Mesendoderm (in vitro differentiated cells): Measurements from ENCODE around the gene ABHD6.

Experiments
- DNase-seq: peaks from one replicate; pipeline ENCODE4 v3.0.0; 2013
- H2AK5ac ChIP-seq: 2 replicates; pipeline ENCODE4 v1.6.1; 2013; ENCODE audit warnings: low read length, inconsistent platforms
- H2BK120ac ChIP-seq: 2 replicates; pipeline ENCODE4 v1.6.1; 2013; ENCODE audit warnings: low read depth, mild to moderate bottlenecking, low read length, moderate library complexity, mixed read lengths
- H2BK15ac ChIP-seq: replicated peaks from 2 replicates; pipeline ENCODE4 v1.6.1; 2013; ENCODE audit warnings: low read depth, mild to moderate bottlenecking, moderate library complexity
- H2BK5ac ChIP-seq: 2 replicates; pipeline ENCODE4 v1.6.1; 2013; ENCODE audit warnings: low read length, inconsistent platforms
- H3K18ac ChIP-seq: 2 replicates; pipeline ENCODE4 v1.6.1; 2013; ENCODE audit warnings: mild to moderate bottlenecking, low read length, mixed read lengths
- H3K23ac ChIP-seq: one replicate; pipeline ENCODE4 v1.6.1; 2013; ENCODE audit warnings: low read length
- H3K27ac ChIP-seq: 2 replicates; pipeline ENCODE4 v1.5.1; 2013; ENCODE audit warnings: low read depth, mild to moderate bottlenecking, inconsistent platforms, low read length, moderate library complexity
- H3K27me3 ChIP-seq: 2 replicates; pipeline ENCODE4 v1.6.1; 2013; ENCODE audit warnings: low read length, control low read depth, mild to moderate bottlenecking, inconsistent platforms; ENCODE audit not compliant: insufficient read depth, poor library complexity
- H3K36me3 ChIP-seq: 2 replicates; pipeline ENCODE4 v1.6.1; 2013; ENCODE audit warnings: low read length, inconsistent platforms; ENCODE audit not compliant: control insufficient read depth, insufficient read depth
- H3K4ac ChIP-seq: one replicate; pipeline ENCODE4 v1.6.1; 2013; ENCODE audit warnings: low read depth, mild to moderate bottlenecking, low read length, moderate library complexity
- H3K4me1 ChIP-seq: 2 replicates; pipeline ENCODE4 v1.6.1; 2013; ENCODE audit warnings: low read depth, low read length, inconsistent platforms; ENCODE audit not compliant: control insufficient read depth
- H3K4me2 ChIP-seq: 2 replicates; pipeline ENCODE4 v1.6.1; 2013; ENCODE audit warnings: low read length
- H3K4me3 ChIP-seq: 2 replicates; pipeline ENCODE4 v1.5.1; 2013; ENCODE audit warnings: mild to moderate bottlenecking, low read length
- H3K56ac ChIP-seq: one replicate; pipeline ENCODE4 v1.6.1; 2013; ENCODE audit warnings: low read length
- H3K79me1 ChIP-seq: 2 replicates; pipeline ENCODE4 v1.6.1; 2013; ENCODE audit warnings: low read length, inconsistent platforms
- H3K79me2 ChIP-seq: 2 replicates; pipeline ENCODE4 v1.6.1; 2013; ENCODE audit warnings: mild to moderate bottlenecking, low read length; ENCODE audit not compliant: control insufficient read depth, insufficient read depth
- H3K9ac ChIP-seq: 2 replicates; pipeline ENCODE4 v1.6.1; 2013; ENCODE audit warnings: low read length, inconsistent platforms
- H4K5ac ChIP-seq: one replicate; pipeline ENCODE4 v1.6.1; 2013; ENCODE audit warnings: low read length
- H4K8ac ChIP-seq: one replicate; pipeline ENCODE4 v1.6.1; 2013; ENCODE audit warnings: low read depth, mild to moderate bottlenecking, control low read depth, low read length, moderate library complexity
- WGBS: extraction: QIAGEN DNeasy Blood & Tissue Kit; methylation state at CpG from one replicate; pipeline ENCODE4 v1.1.7; 2013; ENCODE audit warnings: low lambda C conversion rate, missing lambda C conversion rate; ENCODE audit not compliant: insufficient coverage; ENCODE audit errors: extremely low coverage; 5-methylcytosine and 5-hydroxymethylcytosine counted together

Gene ABHD6

GRCh38 chr3:58299075-58299474 is 61.5 kb downstream of the ABHD6 start:
- no peak for DNase-seq
- no peak overlapping the region for H4K5ac ChIP-seq
- no peaks in the 10 kb centered on the region for H3K79me2 ChIP-seq
- H3K27ac ChIP-seq = no peak overlapping the region
- no peak overlapping the region for H3K18ac ChIP-seq
- no peak overlapping the region for H2BK120ac ChIP-seq
- no peaks in the 10 kb centered on the region for H3K36me3 ChIP-seq
- no peaks in the 10 kb centered on the region for H3K4me1 ChIP-seq
- H2AK5ac ChIP-seq = no peak overlapping the region
- no peak overlapping the region for H2BK5ac ChIP-seq
- no peak overlapping the region for H3K4ac ChIP-seq
- H3K79me1 ChIP-seq = no peaks in the 10 kb centered on the region
- no peak overlapping the region for H2BK15ac ChIP-seq
- WGBS = no CpG with 5 or more reads among the region's 2 CpGs
- no peak overlapping the region for H3K9ac ChIP-seq
- no peak overlapping the region for H3K56ac ChIP-seq
- no peak overlapping the region for H3K23ac ChIP-seq
- no peak overlapping the region for H3K4me2 ChIP-seq
- H3K4me3 ChIP-seq = no peak overlapping the region
- no peaks in the 10 kb centered on the region for H3K27me3 ChIP-seq
- no peak overlapping the region for H4K8ac ChIP-seq

- Histone ChIP-seq H3K4me2 (no peak overlapping the region), H4K5ac (no peak overlapping the region), H2BK5ac (no peak overlapping the region), H3K27me3 (no peaks in the 10 kb centered on the region), H3K79me2 (no peaks in the 10 kb centered on the region), H2BK15ac (no peak overlapping the region), H3K23ac (no peak overlapping the region), H3K36me3 (no peaks in the 10 kb centered on the region), H3K27ac (no peak overlapping the region), H3K56ac (no peak overlapping the region), H3K9ac (no peak overlapping the region), H3K4me1 (no peaks in the 10 kb centered on the region), H2AK5ac (no peak overlapping the region), H4K8ac (no peak overlapping the region), H3K18ac (no peak overlapping the region), H3K4ac (no peak overlapping the region), H3K79me1 (no peaks in the 10 kb centered on the region), H2BK120ac (no peak overlapping the region), H3K4me3 (no peak overlapping the region)
- peak; percentile 32 for DNase-seq
- no CpG with 5 or more reads among the region's 8 CpGs for WGBS
Observed at GRCh38 chr3:58299839-58300516, 62.4 kb downstream of the ABHD6 start.

- H3K4ac ChIP-seq = peak within 1 kb of the TSS; percentile 77
- no peak within 1 kb of the TSS for H2BK120ac ChIP-seq
- H2BK5ac ChIP-seq = no peak within 1 kb of the TSS
- no peak within 1 kb of the TSS for H4K5ac ChIP-seq
- no peaks in the 10 kb centered on the region for H3K27me3 ChIP-seq
- no peak within 1 kb of the TSS for H4K8ac ChIP-seq
- H2BK15ac ChIP-seq = no peak within 1 kb of the TSS
- H3K79me1 ChIP-seq = peaks cover 18% of the 10 kb centered on the region
- whole genome bisulfite sequencing = no CpG with 5 or more reads among the region's 71 CpGs
- H2AK5ac ChIP-seq = no peak within 1 kb of the TSS
- H3K9ac ChIP-seq = peak within 1 kb of the TSS; percentile 88
- H3K79me2 ChIP-seq = peaks cover 31% of the 10 kb centered on the region
- peak within 1 kb of the TSS; percentile 10 for H3K18ac ChIP-seq
- H3K27ac ChIP-seq = peak within 1 kb of the TSS; percentile 49
- H3K4me2 ChIP-seq = peak within 1 kb of the TSS; percentile 88
- no peaks in the 10 kb centered on the region for H3K4me1 ChIP-seq
- no peaks in the 10 kb centered on the region for H3K36me3 ChIP-seq
- peak; percentile 98 for DNase-seq
- H3K23ac ChIP-seq = no peak within 1 kb of the TSS
- peak within 1 kb of the TSS; percentile 87 for H3K56ac ChIP-seq
- peak within 1 kb of the TSS; percentile 77 for H3K4me3 ChIP-seq
Observed at GRCh38 chr3:58305882-58306711, 68.5 kb downstream of the ABHD6 start, which contains the start of the genes HTD2 and RPP14. Gene HTD2, plus strand, starts transcription at chr3:58306520. Its CDS starts 11,094 bp downstream, at chr3:58317614. Gene RPP14, plus strand, starts transcription at chr3:58306245. Its CDS starts 4,085 bp downstream, at chr3:58310330.

- H3K79me2 ChIP-seq = peaks cover 31% of the 10 kb centered on the region
- H3K4me1 ChIP-seq = no peaks in the 10 kb centered on the region
- H3K4ac ChIP-seq = no peak overlapping the region
- no peak overlapping the region for H3K18ac ChIP-seq
- no peak overlapping the region for H4K8ac ChIP-seq
- no peaks in the 10 kb centered on the region for H3K27me3 ChIP-seq
- peak overlapping the region; percentile 87 for H3K56ac ChIP-seq
- H3K4me3 ChIP-seq = no peak overlapping the region
- H2BK15ac ChIP-seq = no peak overlapping the region
- peaks cover 1% of the 10 kb centered on the region for H3K36me3 ChIP-seq
- no peak overlapping the region for H2BK5ac ChIP-seq
- DNase-seq = peak; percentile 57
- no CpG with 5 or more reads among the region's 10 CpGs for WGBS
- no peak overlapping the region for H2AK5ac ChIP-seq
- no peak overlapping the region for H2BK120ac ChIP-seq
- H3K23ac ChIP-seq = no peak overlapping the region
- H3K9ac ChIP-seq = peak overlapping the region; percentile 88
- peak overlapping the region; percentile 88 for H3K4me2 ChIP-seq
- H3K79me1 ChIP-seq = peaks cover 18% of the 10 kb centered on the region
- H4K5ac ChIP-seq = no peak overlapping the region
- no peak overlapping the region for H3K27ac ChIP-seq
Observed at GRCh38 chr3:58307639-58308215, 70.1 kb downstream of the ABHD6 start.

GRCh38 chr3:58308728-58309127 is 71.1 kb downstream of the ABHD6 start:
- H3K18ac ChIP-seq = no peak overlapping the region
- peaks cover 1% of the 10 kb centered on the region for H3K36me3 ChIP-seq

More at GRCh38 chr3:58308728-58309127, 71.1 kb downstream of the ABHD6 start:
- Histone ChIP-seq H3K9ac (no peak overlapping the region), H3K56ac (no peak overlapping the region), H3K4ac (no peak overlapping the region), H3K23ac (no peak overlapping the region), H3K27me3 (no peaks in the 10 kb centered on the region), H3K4me1 (no peaks in the 10 kb centered on the region), H3K27ac (no peak overlapping the region), H3K79me2 (peaks cover 31% of the 10 kb centered on the region), H4K5ac (no peak overlapping the region), H3K79me1 (peaks cover 18% of the 10 kb centered on the region), H2BK120ac (no peak overlapping the region), H2BK5ac (no peak overlapping the region), H2AK5ac (no peak overlapping the region), H4K8ac (no peak overlapping the region), H3K4me3 (no peak overlapping the region), H3K4me2 (no peak overlapping the region), H2BK15ac (no peak overlapping the region)
- WGBS = no CpG with 5 or more reads among the region's 1 CpG
- no peak for DNase-seq
